Ectodermal cell (in vitro differentiated cells): ENCODE results near the gene TUBGCP3.

Experiments used
- H3K27ac ChIP-seq: 2 replicates; pipeline ENCODE4 v1.7.0; 2013; ENCODE audit warnings: mild to moderate bottlenecking, low read depth, low read length; ENCODE audit not compliant: insufficient read depth, poor library complexity, severe bottlenecking
- H3K27me3 ChIP-seq: 2 replicates; pipeline ENCODE4 v1.7.0; 2013; ENCODE audit warnings: mild to moderate bottlenecking, low read length; ENCODE audit not compliant: insufficient read depth, control insufficient read depth, poor library complexity, severe bottlenecking
- H3K36me3 ChIP-seq: one replicate; pipeline ENCODE4 v1.7.0; 2013; ENCODE audit warnings: low read length; ENCODE audit not compliant: control insufficient read depth, insufficient read depth
- H3K4me1 ChIP-seq: one replicate; pipeline ENCODE4 v1.7.0; 2013; ENCODE audit warnings: low read length; ENCODE audit not compliant: control insufficient read depth, insufficient read depth
- H3K4me3 ChIP-seq: 2 replicates; pipeline ENCODE4 v1.7.0; 2013; ENCODE audit warnings: low read depth, low read length, control low read depth; ENCODE audit not compliant: insufficient read depth
- H3K9me3 ChIP-seq: 2 replicates; pipeline ENCODE4 v1.7.0; 2013; ENCODE audit warnings: mild to moderate bottlenecking, low read length, moderate library complexity; ENCODE audit not compliant: control insufficient read depth
- WGBS, 2 experiments: methylation state at CpG; one replicate each; pipeline ENCODE4 v1.1.7; 2013; ENCODE audit warnings: missing lambda C conversion rate in 2 of 2; 5-methylcytosine and 5-hydroxymethylcytosine counted together

TUBGCP3 gene

GRCh38 chr13:112616586-112617362 lies 28.8 kb upstream of the TUBGCP3 start:
- Histone ChIP-seq H3K4me3 (no peak overlapping the region), H3K36me3 (no peaks in the 10 kb centered on the region), H3K27ac (no peak overlapping the region), H3K27me3 (no peaks in the 10 kb centered on the region), H3K4me1 (no peaks in the 10 kb centered on the region), H3K9me3 (no peaks in the 10 kb centered on the region)
- 68 to 70% methylated on average over 13 of the region's 13 CpGs for WGBS, 2 experiments

- Histone ChIP-seq H3K27me3 (no peaks in the 10 kb centered on the region), H3K4me1 (no peaks in the 10 kb centered on the region), H3K36me3 (no peaks in the 10 kb centered on the region), H3K9me3 (no peaks in the 10 kb centered on the region), H3K4me3 (no peak overlapping the region), H3K27ac (no peak overlapping the region)
- 92 to 93% methylated on average over 7 of the region's 8 CpGs for WGBS, 2 experiments
Measured at GRCh38 chr13:112615391-112615790, 27.4 kb upstream of the TUBGCP3 start.

GRCh38 chr13:112614835-112615234 lies 26.9 kb upstream of the TUBGCP3 start:
- H3K36me3 ChIP-seq, result no peaks in the 10 kb centered on the region
- H3K27ac ChIP-seq, result no peak overlapping the region
- H3K4me1 ChIP-seq, result no peaks in the 10 kb centered on the region
- WGBS, 2 experiments, result 91% methylated on average over 7 of the region's 7 CpGs
- no peak overlapping the region for H3K4me3 ChIP-seq
- no peaks in the 10 kb centered on the region for H3K27me3 ChIP-seq
- H3K9me3 ChIP-seq, result no peaks in the 10 kb centered on the region

- Histone ChIP-seq H3K4me1 (no peaks in the 10 kb centered on the region), H3K4me3 (no peak overlapping the region), H3K9me3 (no peaks in the 10 kb centered on the region), H3K36me3 (no peaks in the 10 kb centered on the region), H3K27me3 (no peaks in the 10 kb centered on the region), H3K27ac (no peak overlapping the region)
- WGBS, 2 experiments, result 62 to 63% methylated on average over 2 of the region's 2 CpGs
Measured at GRCh38 chr13:112608212-112608611, 20.3 kb upstream of the TUBGCP3 start.

- Histone ChIP-seq H3K36me3 (no peaks in the 10 kb centered on the region), H3K9me3 (no peaks in the 10 kb centered on the region), H3K27me3 (no peaks in the 10 kb centered on the region), H3K4me1 (no peaks in the 10 kb centered on the region), H3K4me3 (peak overlapping the region; percentile 52), H3K27ac (peak overlapping the region; percentile 63)
- 9% methylated on average over 45 of the region's 45 CpGs for WGBS, 2 experiments
Measured at GRCh38 chr13:112606109-112607001, 18.4 kb upstream of the TUBGCP3 start.

GRCh38 chr13:112605531-112605990 lies 17.6 kb upstream of the TUBGCP3 start:
- no peaks in the 10 kb centered on the region for H3K4me1 ChIP-seq
- no peaks in the 10 kb centered on the region for H3K36me3 ChIP-seq
- H3K9me3 ChIP-seq, result no peaks in the 10 kb centered on the region
- WGBS, 2 experiments, result 74 to 75% methylated on average over 18 of the region's 18 CpGs
- peak overlapping the region; percentile 52 for H3K4me3 ChIP-seq
- no peaks in the 10 kb centered on the region for H3K27me3 ChIP-seq
- peak overlapping the region; percentile 63 for H3K27ac ChIP-seq

GRCh38 chr13:112603641-112604225 lies 15.8 kb upstream of the TUBGCP3 start:
- 95% methylated on average over 5 of the region's 5 CpGs for WGBS, 2 experiments
- H3K27ac ChIP-seq, result no peak overlapping the region

GRCh38 chr13:112602189-112602588 lies 14.2 kb upstream of the TUBGCP3 start:
- WGBS, 2 experiments, result 91% methylated on average over 7 to 8 of the region's 8 CpGs
- Histone ChIP-seq H3K4me3 (no peak overlapping the region), H3K36me3 (no peaks in the 10 kb centered on the region), H3K27ac (no peak overlapping the region), H3K27me3 (no peaks in the 10 kb centered on the region), H3K4me1 (no peaks in the 10 kb centered on the region), H3K9me3 (no peaks in the 10 kb centered on the region)

More at GRCh38 chr13:112603641-112604225, 15.8 kb upstream of the TUBGCP3 start:
- Histone ChIP-seq H3K9me3 (no peaks in the 10 kb centered on the region), H3K4me1 (no peaks in the 10 kb centered on the region), H3K36me3 (no peaks in the 10 kb centered on the region), H3K27me3 (no peaks in the 10 kb centered on the region), H3K4me3 (no peak overlapping the region)

- Histone ChIP-seq H3K4me1 (no peaks in the 10 kb centered on the region), H3K27ac (no peak overlapping the region), H3K36me3 (no peaks in the 10 kb centered on the region), H3K27me3 (no peaks in the 10 kb centered on the region), H3K9me3 (no peaks in the 10 kb centered on the region), H3K4me3 (no peak overlapping the region)
- WGBS, 2 experiments, result 92 to 94% methylated on average over 14 of the region's 14 CpGs
Measured at GRCh38 chr13:112601371-112601770, 13.4 kb upstream of the TUBGCP3 start.

GRCh38 chr13:112596235-112596634 lies 8.3 kb upstream of the TUBGCP3 start:
- no peaks in the 10 kb centered on the region for H3K36me3 ChIP-seq
- H3K4me3 ChIP-seq, result no peak overlapping the region
- H3K27ac ChIP-seq, result no peak overlapping the region
- H3K9me3 ChIP-seq, result no peaks in the 10 kb centered on the region
- no peaks in the 10 kb centered on the region for H3K27me3 ChIP-seq
- no peaks in the 10 kb centered on the region for H3K4me1 ChIP-seq
- 93% methylated on average over 2 of the region's 2 CpGs; no CpG with 5 or more reads in 1 of the 2 experiments for WGBS, 2 experiments
